ENCODE measurements around the gene ZBTB25. TPM values are rescaled to one million over a fixed set of nuclear protein-coding genes. Genes with fewer than 3 reads are reported as not detected.

ZBTB25 gene
- polyA plus RNA-seq, 1 of the 3 experiments (the other 2 are of a cell fraction), result 4.5 TPM

DNA sequence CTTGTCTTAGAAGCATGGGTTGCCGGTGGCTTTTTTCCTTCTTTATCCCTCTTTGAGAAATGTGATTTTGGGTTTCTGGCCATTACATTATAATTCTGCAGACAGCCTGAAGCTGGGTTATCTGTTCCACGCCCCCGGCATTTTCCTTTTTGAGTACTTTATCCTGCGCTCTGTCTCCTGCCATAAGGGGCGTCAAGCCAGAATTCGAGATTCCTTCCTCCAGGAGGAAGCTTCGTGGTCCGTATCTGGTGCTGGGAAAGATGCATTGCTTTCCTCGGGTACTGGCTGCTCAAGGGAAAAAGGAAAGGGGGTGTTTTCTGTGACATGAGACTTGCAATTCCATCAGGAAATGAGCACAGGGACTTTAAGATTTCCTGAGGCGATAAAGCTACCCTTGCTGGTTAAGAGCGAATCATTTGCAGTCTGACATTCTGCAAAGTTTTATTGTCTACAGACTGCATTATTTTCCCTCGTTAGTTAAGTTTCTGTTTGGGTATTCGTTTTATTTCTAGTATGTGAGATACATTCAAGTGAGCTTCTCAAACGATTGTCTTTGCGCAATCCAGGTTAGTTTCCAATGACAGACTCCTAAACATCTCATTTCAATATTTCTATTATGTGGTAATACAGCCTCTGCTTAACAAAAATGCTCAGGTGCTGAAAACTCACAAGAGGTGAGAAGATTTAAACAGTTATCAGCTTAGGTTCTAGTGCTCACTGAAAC is 37.6 kb downstream of the ZBTB25 start:
- peak overlapping the region; percentile 73 for H2AFZ ChIP-seq (ENCODE audit: low read depth)
- 15% methylated on average over 15 of the region's 15 CpGs for WGBS (ENCODE audit: low lambda C conversion rate)

More for the DNA sequence above, 37.6 kb downstream of the ZBTB25 start:
- Histone ChIP-seq H3K9me3 (no peaks in the 10 kb centered on the region), H3K4me2 (peak overlapping the region; percentile 85), H3K36me3 (replicated peaks in 1 of 2; ENCODE audit: control insufficient read depth in 1 of 2, insufficient read depth in 2 of 2, low read length in 1 of 2) (peaks cover 0 to 5% of the 10 kb centered on the region in 2 experiments), H3K27me3 (ENCODE audit: insufficient read depth) (no peaks in the 10 kb centered on the region), H3K4me3 (ENCODE audit: low read depth in 2 of 2, low read length in 1 of 2) (peak overlapping the region; percentile 68 to 73), H4K20me1 (ENCODE audit: insufficient read depth) (no peaks in the 10 kb centered on the region), H3K79me2 (ENCODE audit: insufficient read depth) (no peaks in the 10 kb centered on the region), H3K9ac (peak overlapping the region; percentile 38; the same call in 1 of the 2 replicates), H3K9me2 (no peaks in the 10 kb centered on the region), H3F3A (replicated peaks; ENCODE audit: insufficient read depth) (peaks cover 8% of the 10 kb centered on the region), H3K27ac (ENCODE audit: low read depth in 2 of 2, low read length in 1 of 2) (peak overlapping the region; percentile 24 to 64; a peak in 2 of 4 replicates), H3K4me1 (ENCODE audit: control insufficient read depth in 1 of 2, insufficient read depth in 2 of 2, low read depth in 1 of 2, low read length in 1 of 2) (peaks cover 0 to 13% of the 10 kb centered on the region in 2 experiments; a peak in 2 of 4 replicates)
- POLR2A ChIA-PET, result interaction anchor here (1.0 to 1.8 kb wide), 3 partner anchors 36 to 128 kb away, joined by 3 to 6 read pairs (median 3); partner anchors contain the start of gene ZBTB1
- TF ChIP-seq RFX5 (IDR thresholded peaks at IDR 0.05; ENCODE audit: low read length) (no peak), NFIC (IDR thresholded peaks at IDR 0.05; ENCODE audit: borderline replicate concordance) (no peak), RCOR1 (IDR thresholded peaks at IDR 0.05; ENCODE audit: low read length) (no peak), FOXM1 (IDR thresholded peaks at IDR 0.05; ENCODE audit: low read depth) (no peak), NRF1 (IDR thresholded peaks at IDR 0.05; ENCODE audit: low read depth, low read length) (no peak), ELF1 (IDR thresholded peaks at IDR 0.05) (no peak), RAD21 (IDR thresholded peaks at IDR 0.05; ENCODE audit: low read length) (no peak), YY1 (IDR thresholded peaks at IDR 0.05; ENCODE audit: low read depth) (no peak), RXRA (IDR thresholded peaks at IDR 0.05; ENCODE audit: borderline replicate concordance, low read depth) (no peak), GABPA (IDR thresholded peaks at IDR 0.05; ENCODE audit: low read depth) (no peak), MXI1 (IDR thresholded peaks at IDR 0.05; ENCODE audit: low read depth, low read length) (no peak; the same call in none of the 2 replicates), SIN3A (IDR thresholded peaks at IDR 0.05; ENCODE audit: borderline replicate concordance, low read depth, low read length) (0 out of 2 replicates have a peak, but pooled peaks have one; percentile 27), TEAD4 (IDR thresholded peaks at IDR 0.05; ENCODE audit: borderline replicate concordance, insufficient read depth) (no peak)
- TF ChIP-seq, protein P1, sequence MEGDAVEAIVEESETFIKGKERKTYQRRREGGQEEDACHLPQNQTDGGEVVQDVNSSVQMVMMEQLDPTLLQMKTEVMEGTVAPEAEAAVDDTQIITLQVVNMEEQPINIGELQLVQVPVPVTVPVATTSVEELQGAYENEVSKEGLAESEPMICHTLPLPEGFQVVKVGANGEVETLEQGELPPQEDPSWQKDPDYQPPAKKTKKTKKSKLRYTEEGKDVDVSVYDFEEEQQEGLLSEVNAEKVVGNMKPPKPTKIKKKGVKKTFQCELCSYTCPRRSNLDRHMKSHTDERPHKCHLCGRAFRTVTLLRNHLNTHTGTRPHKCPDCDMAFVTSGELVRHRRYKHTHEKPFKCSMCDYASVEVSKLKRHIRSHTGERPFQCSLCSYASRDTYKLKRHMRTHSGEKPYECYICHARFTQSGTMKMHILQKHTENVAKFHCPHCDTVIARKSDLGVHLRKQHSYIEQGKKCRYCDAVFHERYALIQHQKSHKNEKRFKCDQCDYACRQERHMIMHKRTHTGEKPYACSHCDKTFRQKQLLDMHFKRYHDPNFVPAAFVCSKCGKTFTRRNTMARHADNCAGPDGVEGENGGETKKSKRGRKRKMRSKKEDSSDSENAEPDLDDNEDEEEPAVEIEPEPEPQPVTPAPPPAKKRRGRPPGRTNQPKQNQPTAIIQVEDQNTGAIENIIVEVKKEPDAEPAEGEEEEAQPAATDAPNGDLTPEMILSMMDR (IDR thresholded peaks at IDR 0.05), result peak; percentile 50
- TF ChIP-seq, protein P2, sequence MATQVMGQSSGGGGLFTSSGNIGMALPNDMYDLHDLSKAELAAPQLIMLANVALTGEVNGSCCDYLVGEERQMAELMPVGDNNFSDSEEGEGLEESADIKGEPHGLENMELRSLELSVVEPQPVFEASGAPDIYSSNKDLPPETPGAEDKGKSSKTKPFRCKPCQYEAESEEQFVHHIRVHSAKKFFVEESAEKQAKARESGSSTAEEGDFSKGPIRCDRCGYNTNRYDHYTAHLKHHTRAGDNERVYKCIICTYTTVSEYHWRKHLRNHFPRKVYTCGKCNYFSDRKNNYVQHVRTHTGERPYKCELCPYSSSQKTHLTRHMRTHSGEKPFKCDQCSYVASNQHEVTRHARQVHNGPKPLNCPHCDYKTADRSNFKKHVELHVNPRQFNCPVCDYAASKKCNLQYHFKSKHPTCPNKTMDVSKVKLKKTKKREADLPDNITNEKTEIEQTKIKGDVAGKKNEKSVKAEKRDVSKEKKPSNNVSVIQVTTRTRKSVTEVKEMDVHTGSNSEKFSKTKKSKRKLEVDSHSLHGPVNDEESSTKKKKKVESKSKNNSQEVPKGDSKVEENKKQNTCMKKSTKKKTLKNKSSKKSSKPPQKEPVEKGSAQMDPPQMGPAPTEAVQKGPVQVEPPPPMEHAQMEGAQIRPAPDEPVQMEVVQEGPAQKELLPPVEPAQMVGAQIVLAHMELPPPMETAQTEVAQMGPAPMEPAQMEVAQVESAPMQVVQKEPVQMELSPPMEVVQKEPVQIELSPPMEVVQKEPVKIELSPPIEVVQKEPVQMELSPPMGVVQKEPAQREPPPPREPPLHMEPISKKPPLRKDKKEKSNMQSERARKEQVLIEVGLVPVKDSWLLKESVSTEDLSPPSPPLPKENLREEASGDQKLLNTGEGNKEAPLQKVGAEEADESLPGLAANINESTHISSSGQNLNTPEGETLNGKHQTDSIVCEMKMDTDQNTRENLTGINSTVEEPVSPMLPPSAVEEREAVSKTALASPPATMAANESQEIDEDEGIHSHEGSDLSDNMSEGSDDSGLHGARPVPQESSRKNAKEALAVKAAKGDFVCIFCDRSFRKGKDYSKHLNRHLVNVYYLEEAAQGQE (IDR thresholded peaks at IDR 0.05; ENCODE audit: low read depth, low read length), result no peak
- TF ChIP-seq, protein P3, sequence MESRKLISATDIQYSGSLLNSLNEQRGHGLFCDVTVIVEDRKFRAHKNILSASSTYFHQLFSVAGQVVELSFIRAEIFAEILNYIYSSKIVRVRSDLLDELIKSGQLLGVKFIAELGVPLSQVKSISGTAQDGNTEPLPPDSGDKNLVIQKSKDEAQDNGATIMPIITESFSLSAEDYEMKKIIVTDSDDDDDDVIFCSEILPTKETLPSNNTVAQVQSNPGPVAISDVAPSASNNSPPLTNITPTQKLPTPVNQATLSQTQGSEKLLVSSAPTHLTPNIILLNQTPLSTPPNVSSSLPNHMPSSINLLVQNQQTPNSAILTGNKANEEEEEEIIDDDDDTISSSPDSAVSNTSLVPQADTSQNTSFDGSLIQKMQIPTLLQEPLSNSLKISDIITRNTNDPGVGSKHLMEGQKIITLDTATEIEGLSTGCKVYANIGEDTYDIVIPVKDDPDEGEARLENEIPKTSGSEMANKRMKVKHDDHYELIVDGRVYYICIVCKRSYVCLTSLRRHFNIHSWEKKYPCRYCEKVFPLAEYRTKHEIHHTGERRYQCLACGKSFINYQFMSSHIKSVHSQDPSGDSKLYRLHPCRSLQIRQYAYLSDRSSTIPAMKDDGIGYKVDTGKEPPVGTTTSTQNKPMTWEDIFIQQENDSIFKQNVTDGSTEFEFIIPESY (IDR thresholded peaks at IDR 0.05; ENCODE audit: borderline replicate concordance, low read depth), result no peak
- TF ChIP-seq, protein P4, sequence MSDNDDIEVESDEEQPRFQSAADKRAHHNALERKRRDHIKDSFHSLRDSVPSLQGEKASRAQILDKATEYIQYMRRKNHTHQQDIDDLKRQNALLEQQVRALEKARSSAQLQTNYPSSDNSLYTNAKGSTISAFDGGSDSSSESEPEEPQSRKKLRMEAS (IDR thresholded peaks at IDR 0.05; ENCODE audit: low read depth), result peak; percentile 66; the same call in 1 of the 2 replicates
- DNase-seq, result peak; percentile 52
- CTCF ChIA-PET, result interaction anchor here (0.6 to 5.5 kb wide), 13 partner anchors 9 to 127 kb away, joined by 3 to 28 read pairs (median 5); partner anchors contain the start of gene HSPA2

Measured in SK-N-SH (cell line).